ENCODE measurements around the gene PCDH1. TPM values are rescaled to one million over a fixed set of nuclear protein-coding genes. Genes with fewer than 3 reads are reported as not detected.

Gene PCDH1
- total RNA-seq, 4 donors from 2014 or later = 9.5 to 96.8 (median 19.6) TPM

DNA sequence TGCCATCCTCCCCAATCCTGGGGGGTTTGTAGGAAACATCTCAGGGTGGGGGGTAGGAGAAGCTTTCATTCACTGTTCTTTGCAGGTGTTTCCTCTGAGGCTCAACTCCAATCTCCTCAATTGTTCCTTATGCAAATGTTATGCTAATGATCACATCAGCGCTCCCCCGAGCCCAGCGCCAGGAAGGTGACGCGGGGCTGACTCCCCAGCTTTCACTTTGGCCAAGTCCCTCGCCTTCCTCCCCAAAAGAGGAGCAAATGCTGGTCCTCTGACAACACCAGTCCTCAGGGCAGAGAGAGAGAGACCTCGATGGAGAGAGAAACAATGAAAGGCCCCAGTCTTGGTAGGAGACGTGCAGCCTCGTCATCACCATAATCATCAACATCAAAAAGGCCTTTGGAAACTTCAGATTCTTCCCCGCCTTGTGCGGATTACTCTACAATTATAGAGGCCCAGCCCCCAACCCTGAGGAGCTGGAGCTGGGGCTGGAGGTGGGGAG lies 39.1 kb downstream of the PCDH1 start:
- TF ChIP-seq CTCF (IDR thresholded peaks at IDR 0.05; ENCODE audit: low read depth) = no peak

- no peak for TF ChIP-seq CTCF (IDR thresholded peaks at IDR 0.05; ENCODE audit: low read depth)
Measured at GRCh38 chr5:141838326-141839014, 39.7 kb downstream of the PCDH1 start.

GRCh38 chr5:141835928-141836670 lies 42.1 kb downstream of the PCDH1 start:
- TF ChIP-seq CTCF (IDR thresholded peaks at IDR 0.05; ENCODE audit: low read depth) = no peak

DNA sequence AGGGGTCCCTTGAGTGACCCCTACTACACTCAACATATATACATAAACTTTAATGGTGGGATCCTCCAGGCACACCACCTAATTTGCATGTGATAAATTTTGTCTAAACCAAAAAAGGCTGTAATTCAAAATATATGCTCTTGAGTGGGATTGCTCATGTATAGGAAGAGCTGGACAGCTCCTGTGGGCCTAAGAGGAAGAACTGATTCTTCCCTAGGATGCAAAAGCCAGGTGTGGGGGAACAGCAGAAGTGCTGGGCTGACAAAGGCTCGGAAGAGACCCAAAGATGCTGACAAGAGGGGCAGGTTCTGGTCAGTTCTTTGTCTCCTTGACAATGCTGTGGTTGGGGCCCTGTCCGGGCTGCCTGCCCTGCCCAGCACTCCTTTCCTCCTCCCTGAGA lies 43.9 kb downstream of the PCDH1 start:
- TF ChIP-seq CTCF (IDR thresholded peaks at IDR 0.05; ENCODE audit: low read depth) = no peak

DNA sequence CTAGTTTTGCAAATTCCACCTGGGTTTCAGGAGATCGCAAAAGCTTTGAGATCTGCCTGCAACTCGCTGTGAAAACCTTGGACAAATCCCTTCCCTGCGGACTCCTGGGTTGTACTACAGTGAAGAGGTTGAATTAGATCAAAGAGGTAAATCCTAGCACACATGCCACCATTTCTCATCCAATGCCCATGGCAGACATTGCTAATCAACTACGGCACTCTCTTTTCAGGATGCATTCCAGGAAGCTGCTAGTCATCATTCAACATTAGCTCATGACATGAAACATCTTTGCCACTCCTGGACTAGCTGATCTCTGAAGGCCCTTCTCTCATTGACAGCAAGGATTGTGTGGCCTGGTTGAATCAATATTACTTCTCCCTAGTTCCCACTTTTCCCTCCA lies 46.1 kb downstream of the PCDH1 start:
- no peak for TF ChIP-seq CTCF (IDR thresholded peaks at IDR 0.05; ENCODE audit: low read depth)

DNA sequence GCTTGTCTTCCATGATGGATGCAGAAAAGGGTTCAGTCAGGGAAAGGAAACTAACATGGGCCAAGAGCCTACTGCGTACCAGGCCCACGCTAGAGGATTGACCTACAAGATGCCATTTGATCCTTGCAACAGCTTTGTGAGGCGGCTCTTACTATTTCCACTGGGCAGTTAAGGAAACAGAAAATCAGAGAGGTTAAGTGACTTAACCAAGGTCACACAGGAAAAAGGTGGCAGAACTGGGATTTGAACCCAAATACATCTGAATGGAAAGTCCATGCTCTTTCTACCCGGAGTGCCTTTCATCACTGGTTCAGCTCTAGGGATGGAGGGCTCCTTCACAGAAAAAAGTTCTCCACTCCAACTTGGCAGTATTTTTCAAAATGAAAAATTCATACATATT lies 50.0 kb downstream of the PCDH1 start:
- no peak for TF ChIP-seq CTCF (IDR thresholded peaks at IDR 0.05; ENCODE audit: low read depth)

GRCh38 chr5:141826674-141827073 lies 51.5 kb downstream of the PCDH1 start:
- no peak for TF ChIP-seq CTCF (IDR thresholded peaks at IDR 0.05; ENCODE audit: low read depth)
